HepG2 (cell line): ENCODE data around the gene PIWIL4.

Experiments
- BHLHE40 ChIP-seq: IDR thresholded peaks from 2 replicates; pipeline ENCODE4 v1.6.1; 2011; ENCODE audit warnings: low read length, improper control_type of control experiment
- CHCHD3 ChIP-seq: sonication (generic); formaldehyde crosslinking; IDR thresholded peaks from 2 replicates; pipeline ENCODE4 v1.8.0; 2022; ENCODE audit warnings: mild to moderate bottlenecking, missing genetic modification reagents, moderate library complexity
- FOXJ3 ChIP-seq: sonication (generic); formaldehyde crosslinking; IDR thresholded peaks from 2 replicates; pipeline ENCODE4 v1.4.0; 2020; ENCODE audit warnings: missing genetic modification reagents, mild to moderate bottlenecking, borderline replicate concordance
- IRF2 ChIP-seq: IDR thresholded peaks from 2 replicates; pipeline ENCODE4 v1.6.1; 2018; ENCODE audit warnings: missing genetic modification reagents, missing compliant biosample characterization
- POLR2A ChIP-seq, 2 experiments: IDR thresholded peaks; 2 replicates each; pipeline ENCODE4 v1.6.1; 2011; ENCODE audit warnings: low read depth in 2 of 2, low read length in 2 of 2, mild to moderate bottlenecking in 1 of 2, moderate library complexity in 1 of 2; ENCODE audit not compliant: insufficient read depth in 1 of 2
- SMC3 ChIP-seq: IDR thresholded peaks from 2 replicates; pipeline ENCODE4 v1.6.1; 2011; ENCODE audit warnings: low read length, improper control_type of control experiment
- TF ChIP-seq, protein P1 (sequence below): sonication (generic); formaldehyde crosslinking; IDR thresholded peaks from 2 replicates; pipeline ENCODE4 v1.9.0; 2021; ENCODE audit warnings: missing genetic modification reagents, mild to moderate bottlenecking, borderline replicate concordance
- TF ChIP-seq, protein P2 (sequence below): sonication (generic); formaldehyde crosslinking; IDR thresholded peaks from 2 replicates; pipeline ENCODE4 v1.5.0; 2020; ENCODE audit warnings: mild to moderate bottlenecking, missing genetic modification reagents, moderate library complexity

DNA sequence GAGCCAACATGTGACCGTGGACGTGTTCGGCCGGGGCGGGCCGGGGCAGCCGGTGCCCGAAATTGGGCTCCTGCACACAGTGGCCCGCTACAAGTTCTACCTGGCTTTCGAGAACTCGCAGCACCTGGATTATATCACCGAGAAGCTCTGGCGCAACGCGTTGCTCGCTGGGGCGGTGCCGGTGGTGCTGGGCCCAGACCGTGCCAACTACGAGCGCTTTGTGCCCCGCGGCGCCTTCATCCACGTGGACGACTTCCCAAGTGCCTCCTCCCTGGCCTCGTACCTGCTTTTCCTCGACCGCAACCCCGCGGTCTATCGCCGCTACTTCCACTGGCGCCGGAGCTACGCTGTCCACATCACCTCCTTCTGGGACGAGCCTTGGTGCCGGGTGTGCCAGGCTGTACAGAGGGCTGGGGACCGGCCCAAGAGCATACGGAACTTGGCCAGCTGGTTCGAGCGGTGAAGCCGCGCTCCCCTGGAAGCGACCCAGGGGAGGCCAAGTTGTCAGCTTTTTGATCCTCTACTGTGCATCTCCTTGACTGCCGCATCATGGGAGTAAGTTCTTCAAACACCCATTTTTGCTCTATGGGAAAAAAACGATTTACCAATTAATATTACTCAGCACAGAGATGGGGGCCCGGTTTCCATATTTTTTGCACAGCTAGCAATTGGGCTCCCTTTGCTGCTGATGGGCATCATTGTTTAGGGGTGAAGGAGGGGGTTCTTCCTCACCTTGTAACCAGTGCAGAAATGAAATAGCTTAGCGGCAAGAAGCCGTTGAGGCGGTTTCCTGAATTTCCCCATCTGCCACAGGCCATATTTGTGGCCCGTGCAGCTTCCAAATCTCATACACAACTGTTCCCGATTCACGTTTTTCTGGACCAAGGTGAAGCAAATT, 21.7 kb upstream of the PIWIL4 start:
- no peak for TF ChIP-seq POLR2A (IDR thresholded peaks at IDR 0.05; ENCODE audit: insufficient read depth in 1 of 2, low read depth in 2 of 2, low read length in 2 of 2)
- TF ChIP-seq, protein P1, sequence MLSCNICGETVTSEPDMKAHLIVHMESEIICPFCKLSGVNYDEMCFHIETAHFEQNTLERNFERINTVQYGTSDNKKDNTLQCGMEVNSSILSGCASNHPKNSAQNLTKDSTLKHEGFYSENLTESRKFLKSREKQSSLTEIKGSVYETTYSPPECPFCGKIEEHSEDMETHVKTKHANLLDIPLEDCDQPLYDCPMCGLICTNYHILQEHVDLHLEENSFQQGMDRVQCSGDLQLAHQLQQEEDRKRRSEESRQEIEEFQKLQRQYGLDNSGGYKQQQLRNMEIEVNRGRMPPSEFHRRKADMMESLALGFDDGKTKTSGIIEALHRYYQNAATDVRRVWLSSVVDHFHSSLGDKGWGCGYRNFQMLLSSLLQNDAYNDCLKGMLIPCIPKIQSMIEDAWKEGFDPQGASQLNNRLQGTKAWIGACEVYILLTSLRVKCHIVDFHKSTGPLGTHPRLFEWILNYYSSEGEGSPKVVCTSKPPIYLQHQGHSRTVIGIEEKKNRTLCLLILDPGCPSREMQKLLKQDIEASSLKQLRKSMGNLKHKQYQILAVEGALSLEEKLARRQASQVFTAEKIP (CRISPR knock-in tag), result no peak
- TF ChIP-seq, protein P2, sequence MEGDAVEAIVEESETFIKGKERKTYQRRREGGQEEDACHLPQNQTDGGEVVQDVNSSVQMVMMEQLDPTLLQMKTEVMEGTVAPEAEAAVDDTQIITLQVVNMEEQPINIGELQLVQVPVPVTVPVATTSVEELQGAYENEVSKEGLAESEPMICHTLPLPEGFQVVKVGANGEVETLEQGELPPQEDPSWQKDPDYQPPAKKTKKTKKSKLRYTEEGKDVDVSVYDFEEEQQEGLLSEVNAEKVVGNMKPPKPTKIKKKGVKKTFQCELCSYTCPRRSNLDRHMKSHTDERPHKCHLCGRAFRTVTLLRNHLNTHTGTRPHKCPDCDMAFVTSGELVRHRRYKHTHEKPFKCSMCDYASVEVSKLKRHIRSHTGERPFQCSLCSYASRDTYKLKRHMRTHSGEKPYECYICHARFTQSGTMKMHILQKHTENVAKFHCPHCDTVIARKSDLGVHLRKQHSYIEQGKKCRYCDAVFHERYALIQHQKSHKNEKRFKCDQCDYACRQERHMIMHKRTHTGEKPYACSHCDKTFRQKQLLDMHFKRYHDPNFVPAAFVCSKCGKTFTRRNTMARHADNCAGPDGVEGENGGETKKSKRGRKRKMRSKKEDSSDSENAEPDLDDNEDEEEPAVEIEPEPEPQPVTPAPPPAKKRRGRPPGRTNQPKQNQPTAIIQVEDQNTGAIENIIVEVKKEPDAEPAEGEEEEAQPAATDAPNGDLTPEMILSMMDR (CRISPR knock-in tag), result no peak
- TF ChIP-seq SMC3, result no peak
- TF ChIP-seq CHCHD3, result no peak
- no peak for TF ChIP-seq BHLHE40
- TF ChIP-seq IRF2, result no peak
- TF ChIP-seq FOXJ3 (CRISPR knock-in tag), result no peak
